WTC11 (cell line): Measurements from ENCODE around the gene ZDHHC8. TPM values are rescaled to one million over a fixed set of nuclear protein-coding genes. Genes with fewer than 3 reads are reported as not detected.
A peak's percentile ranks its signal among the peaks of the same experiment; 100 is the strongest.

ENCODE experiments used
- ATAC-seq: fragments of 200-7000 bp; cut with Tn5 transposase; 2 replicates; pipeline ENCODE4 v1.10.0; 2021; ENCODE audit warnings: mild to moderate bottlenecking, moderate library complexity
- CTCF ChIA-PET: fragments of 300-600 bp; sonication (Branson Sonifier 250); formaldehyde crosslinking; loops from one replicate; lab custom pipeline; 2021; ENCODE audit warnings: antibody characterized with exemption; lab: Charles Lee
- POLR2A ChIA-PET: fragments of 350-600 bp; sonication (Branson Sonifier 250); formaldehyde crosslinking; loops from one replicate; lab custom pipeline; 2021; ENCODE audit warnings: antibody characterized with exemption; lab: Charles Lee
- DNase-seq: peaks from one replicate; pipeline ENCODE4 v3.0.0; 2021; ENCODE audit warnings: low spot score
- H3K27ac Mint-ChIP-seq: 2 replicates; pipeline ENCODE4 v1.8.0; 2021; ENCODE audit warnings: mixed read lengths
- H3K27me3 Mint-ChIP-seq: 2 replicates; pipeline ENCODE4 v1.8.0; 2021; ENCODE audit warnings: low read depth, mild to moderate bottlenecking, moderate library complexity, mixed read lengths
- H3K36me3 Mint-ChIP-seq: 2 replicates; pipeline ENCODE4 v1.8.0; 2021; ENCODE audit warnings: mixed read lengths
- H3K4me1 Mint-ChIP-seq: 2 replicates; pipeline ENCODE4 v1.8.0; 2022; ENCODE audit warnings: mixed read lengths
- H3K4me3 Mint-ChIP-seq: 2 replicates; pipeline ENCODE4 v1.8.0; 2021; ENCODE audit warnings: mild to moderate bottlenecking, moderate library complexity, mixed read lengths
- H3K9me3 Mint-ChIP-seq: 2 replicates; pipeline ENCODE4 v1.8.0; 2021; ENCODE audit warnings: mixed read lengths
- ATF1 ChIP-seq: sonication (generic); formaldehyde crosslinking; IDR thresholded peaks from 2 replicates; pipeline ENCODE4 v1.8.1; 2023; ENCODE audit warnings: mild to moderate bottlenecking, moderate library complexity, missing genetic modification reagents
- CREB1 ChIP-seq: sonication (generic); formaldehyde crosslinking; IDR thresholded peaks from 2 replicates; pipeline ENCODE4 v1.8.0; 2023; ENCODE audit warnings: mild to moderate bottlenecking, missing genetic modification reagents
- FOXK1 ChIP-seq: sonication (generic); formaldehyde crosslinking; IDR thresholded peaks from 2 replicates; pipeline ENCODE4 v1.8.0; 2022; ENCODE audit warnings: mild to moderate bottlenecking, moderate library complexity, missing genetic modification reagents
- JUN ChIP-seq: sonication (generic); formaldehyde crosslinking; IDR thresholded peaks from 2 replicates; pipeline ENCODE4 v1.8.0; 2023; ENCODE audit warnings: mild to moderate bottlenecking, missing genetic modification reagents
- MXD4 ChIP-seq: fragments of 250-450 bp; sonication (Bioruptor Pico); IDR thresholded peaks from 2 replicates; pipeline ENCODE4 v1.8.0; 2021; ENCODE audit warnings: mild to moderate bottlenecking, moderate library complexity, borderline replicate concordance
- NFATC4 ChIP-seq: fragments of 250-450 bp; sonication (Bioruptor Pico); IDR thresholded peaks from 2 replicates; pipeline ENCODE4 v1.9.0; 2021; ENCODE audit warnings: mild to moderate bottlenecking
- ZNF121 ChIP-seq: sonication (generic); formaldehyde crosslinking; IDR thresholded peaks from 2 replicates; pipeline ENCODE4 v1.8.0; 2023; ENCODE audit warnings: missing genetic modification reagents
- ZNF138 ChIP-seq: sonication (generic); formaldehyde crosslinking; conservative IDR thresholded peaks from 2 replicates; pipeline ENCODE4 v1.8.1; 2022; ENCODE audit warnings: mild to moderate bottlenecking, moderate library complexity, missing genetic modification reagents
- total RNA-seq: library from RNA; stranded (reverse); gene quantifications from 3 replicates; pipeline ENCODE4 v1.2.3, GENCODE V29; 2021
- TF ChIP-seq, protein P1 (sequence below): sonication (generic); formaldehyde crosslinking; IDR thresholded peaks from 2 replicates; pipeline ENCODE4 v1.8.0; 2022; ENCODE audit warnings: mild to moderate bottlenecking, missing genetic modification reagents
- TF ChIP-seq, protein P2 (sequence below): fragments of 200-600 bp; IDR thresholded peaks from 2 replicates; pipeline ENCODE4 v1.8.0; 2022; ENCODE audit warnings: antibody characterized with exemption
- TF ChIP-seq, protein P3 (sequence below): fragments of 250-450 bp; sonication (Bioruptor Pico); IDR thresholded peaks from 2 replicates; pipeline ENCODE4 v1.9.0; 2021; ENCODE audit warnings: mild to moderate bottlenecking, borderline replicate concordance
- TF ChIP-seq, protein P4 (sequence below): fragments of 250-450 bp; sonication (Bioruptor Pico); IDR thresholded peaks from 2 replicates; pipeline ENCODE4 v1.9.0; 2021; ENCODE audit warnings: moderate library complexity, mild to moderate bottlenecking, inconsistent platforms, borderline replicate concordance

Gene ZDHHC8
- total RNA-seq, 1 experiment from 2014 or later: 79.7 TPM

DNA sequence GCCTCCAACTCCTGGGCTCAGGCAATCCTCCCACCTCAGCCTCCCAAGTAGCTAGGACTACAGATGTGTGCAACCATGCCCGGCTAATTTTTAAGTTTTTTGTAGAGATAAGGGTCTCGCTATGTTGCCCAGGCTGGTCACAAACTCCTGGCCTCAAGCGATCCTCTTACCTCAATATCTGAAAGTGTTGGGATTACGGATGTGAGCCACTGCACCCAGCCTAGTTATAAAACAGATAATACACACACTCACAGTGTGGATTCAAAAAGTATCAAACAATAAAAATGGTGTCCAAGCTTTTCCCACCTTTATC lies 19.6 kb downstream of the ZDHHC8 start:
- H3K27ac Mint-ChIP-seq: no peak overlapping the region
- CTCF ChIA-PET: interaction anchor here (0.6 to 1.0 kb wide), 3 partner anchors 35 to 381 kb away, joined by 3 to 4 read pairs (median 3); no protein-coding TSS in a partner anchor
- no peak for TF ChIP-seq ZNF138
- H3K27me3 Mint-ChIP-seq: no peaks in the 10 kb centered on the region
- no peak for ATAC-seq
- H3K4me3 Mint-ChIP-seq: no peak overlapping the region
- H3K36me3 Mint-ChIP-seq: no peaks in the 10 kb centered on the region
- no peak for DNase-seq
- H3K9me3 Mint-ChIP-seq: no peaks in the 10 kb centered on the region
- POLR2A ChIA-PET: interaction anchor here (0.7 kb wide), 1 partner anchor 243 kb away, joined by 4 read pairs; the partner anchor contains the start of gene ZNF74
- peaks cover 3% of the 10 kb centered on the region; the same call in 1 of the 2 replicates for H3K4me1 Mint-ChIP-seq

DNA sequence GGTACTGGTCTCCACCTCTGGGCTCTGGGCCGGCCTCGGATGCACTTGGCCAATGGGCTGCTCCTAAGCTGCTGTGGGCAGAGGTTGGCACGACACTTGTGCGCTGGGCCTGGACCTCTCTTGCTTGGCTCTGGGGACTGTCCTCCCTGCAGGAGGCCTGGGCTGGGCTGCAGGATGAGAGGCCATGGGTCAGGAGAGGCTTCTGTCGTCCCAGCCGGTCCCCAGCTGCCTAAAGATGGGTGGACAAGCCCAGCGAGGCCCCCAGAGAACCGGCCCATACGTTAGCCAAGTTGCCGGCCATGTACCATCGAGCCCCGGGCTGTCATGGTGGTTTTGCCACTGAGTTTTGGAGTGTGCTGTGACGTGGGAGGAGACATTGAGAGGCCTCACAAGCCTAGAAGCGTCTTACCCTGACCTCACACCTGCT lies 20.9 kb downstream of the ZDHHC8 start:
- Mint-ChIP-seq H3K36me3 (no peaks in the 10 kb centered on the region), H3K4me3 (no peak overlapping the region), H3K4me1 (peaks cover 3% of the 10 kb centered on the region; the same call in 1 of the 2 replicates), H3K27me3 (no peaks in the 10 kb centered on the region), H3K9me3 (no peaks in the 10 kb centered on the region), H3K27ac (no peak overlapping the region)
- no peak for ATAC-seq
- ChIA-PET CTCF (interaction anchor here (2.7 to 2.9 kb wide), 2 partner anchors 34 to 87 kb away, joined by 20 to 30 read pairs; no protein-coding TSS in a partner anchor), POLR2A (no interaction called here)
- no peak for DNase-seq
- TF ChIP-seq, protein P1, sequence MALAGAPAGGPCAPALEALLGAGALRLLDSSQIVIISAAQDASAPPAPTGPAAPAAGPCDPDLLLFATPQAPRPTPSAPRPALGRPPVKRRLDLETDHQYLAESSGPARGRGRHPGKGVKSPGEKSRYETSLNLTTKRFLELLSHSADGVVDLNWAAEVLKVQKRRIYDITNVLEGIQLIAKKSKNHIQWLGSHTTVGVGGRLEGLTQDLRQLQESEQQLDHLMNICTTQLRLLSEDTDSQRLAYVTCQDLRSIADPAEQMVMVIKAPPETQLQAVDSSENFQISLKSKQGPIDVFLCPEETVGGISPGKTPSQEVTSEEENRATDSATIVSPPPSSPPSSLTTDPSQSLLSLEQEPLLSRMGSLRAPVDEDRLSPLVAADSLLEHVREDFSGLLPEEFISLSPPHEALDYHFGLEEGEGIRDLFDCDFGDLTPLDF (CRISPR knock-in tag): no peak
- no peak for TF ChIP-seq CREB1 (CRISPR knock-in tag)
- TF ChIP-seq FOXK1 (CRISPR knock-in tag): no peak

DNA sequence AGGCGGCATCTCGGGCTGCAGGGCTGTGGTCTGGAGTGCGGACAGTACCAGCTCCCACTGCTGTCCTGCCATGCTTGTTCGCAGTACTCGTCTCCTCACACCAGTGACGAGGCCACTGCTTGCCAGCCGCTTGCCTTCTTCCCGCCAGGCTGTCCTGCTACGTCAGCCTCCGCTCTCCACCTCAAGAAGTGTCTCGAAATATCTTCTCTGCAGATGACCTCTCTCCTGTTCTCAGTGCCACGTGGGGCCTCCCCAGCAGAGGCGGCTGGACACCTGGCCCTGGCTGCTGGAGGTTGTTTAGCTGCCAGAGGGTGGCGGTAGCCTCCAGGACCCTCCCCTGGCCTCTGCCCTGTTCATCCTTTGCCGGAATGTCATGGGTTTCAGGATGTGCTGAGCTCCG lies 22.3 kb downstream of the ZDHHC8 start:
- Mint-ChIP-seq H3K4me3 (no peak overlapping the region), H3K36me3 (no peaks in the 10 kb centered on the region), H3K27ac (peak overlapping the region; percentile 73; the same call in 1 of the 2 replicates), H3K9me3 (no peaks in the 10 kb centered on the region), H3K4me1 (peaks cover 6% of the 10 kb centered on the region), H3K27me3 (no peaks in the 10 kb centered on the region)
- CTCF ChIA-PET: interaction anchor here (0.6 to 2.9 kb wide), 20 partner anchors 9 to 264 kb away, joined by 3 to 30 read pairs (median 5); partner anchors contain the start of genes DGCR6L and ZDHHC8
- TF ChIP-seq, protein P2, sequence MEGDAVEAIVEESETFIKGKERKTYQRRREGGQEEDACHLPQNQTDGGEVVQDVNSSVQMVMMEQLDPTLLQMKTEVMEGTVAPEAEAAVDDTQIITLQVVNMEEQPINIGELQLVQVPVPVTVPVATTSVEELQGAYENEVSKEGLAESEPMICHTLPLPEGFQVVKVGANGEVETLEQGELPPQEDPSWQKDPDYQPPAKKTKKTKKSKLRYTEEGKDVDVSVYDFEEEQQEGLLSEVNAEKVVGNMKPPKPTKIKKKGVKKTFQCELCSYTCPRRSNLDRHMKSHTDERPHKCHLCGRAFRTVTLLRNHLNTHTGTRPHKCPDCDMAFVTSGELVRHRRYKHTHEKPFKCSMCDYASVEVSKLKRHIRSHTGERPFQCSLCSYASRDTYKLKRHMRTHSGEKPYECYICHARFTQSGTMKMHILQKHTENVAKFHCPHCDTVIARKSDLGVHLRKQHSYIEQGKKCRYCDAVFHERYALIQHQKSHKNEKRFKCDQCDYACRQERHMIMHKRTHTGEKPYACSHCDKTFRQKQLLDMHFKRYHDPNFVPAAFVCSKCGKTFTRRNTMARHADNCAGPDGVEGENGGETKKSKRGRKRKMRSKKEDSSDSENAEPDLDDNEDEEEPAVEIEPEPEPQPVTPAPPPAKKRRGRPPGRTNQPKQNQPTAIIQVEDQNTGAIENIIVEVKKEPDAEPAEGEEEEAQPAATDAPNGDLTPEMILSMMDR: no peak
- TF ChIP-seq, protein P3, sequence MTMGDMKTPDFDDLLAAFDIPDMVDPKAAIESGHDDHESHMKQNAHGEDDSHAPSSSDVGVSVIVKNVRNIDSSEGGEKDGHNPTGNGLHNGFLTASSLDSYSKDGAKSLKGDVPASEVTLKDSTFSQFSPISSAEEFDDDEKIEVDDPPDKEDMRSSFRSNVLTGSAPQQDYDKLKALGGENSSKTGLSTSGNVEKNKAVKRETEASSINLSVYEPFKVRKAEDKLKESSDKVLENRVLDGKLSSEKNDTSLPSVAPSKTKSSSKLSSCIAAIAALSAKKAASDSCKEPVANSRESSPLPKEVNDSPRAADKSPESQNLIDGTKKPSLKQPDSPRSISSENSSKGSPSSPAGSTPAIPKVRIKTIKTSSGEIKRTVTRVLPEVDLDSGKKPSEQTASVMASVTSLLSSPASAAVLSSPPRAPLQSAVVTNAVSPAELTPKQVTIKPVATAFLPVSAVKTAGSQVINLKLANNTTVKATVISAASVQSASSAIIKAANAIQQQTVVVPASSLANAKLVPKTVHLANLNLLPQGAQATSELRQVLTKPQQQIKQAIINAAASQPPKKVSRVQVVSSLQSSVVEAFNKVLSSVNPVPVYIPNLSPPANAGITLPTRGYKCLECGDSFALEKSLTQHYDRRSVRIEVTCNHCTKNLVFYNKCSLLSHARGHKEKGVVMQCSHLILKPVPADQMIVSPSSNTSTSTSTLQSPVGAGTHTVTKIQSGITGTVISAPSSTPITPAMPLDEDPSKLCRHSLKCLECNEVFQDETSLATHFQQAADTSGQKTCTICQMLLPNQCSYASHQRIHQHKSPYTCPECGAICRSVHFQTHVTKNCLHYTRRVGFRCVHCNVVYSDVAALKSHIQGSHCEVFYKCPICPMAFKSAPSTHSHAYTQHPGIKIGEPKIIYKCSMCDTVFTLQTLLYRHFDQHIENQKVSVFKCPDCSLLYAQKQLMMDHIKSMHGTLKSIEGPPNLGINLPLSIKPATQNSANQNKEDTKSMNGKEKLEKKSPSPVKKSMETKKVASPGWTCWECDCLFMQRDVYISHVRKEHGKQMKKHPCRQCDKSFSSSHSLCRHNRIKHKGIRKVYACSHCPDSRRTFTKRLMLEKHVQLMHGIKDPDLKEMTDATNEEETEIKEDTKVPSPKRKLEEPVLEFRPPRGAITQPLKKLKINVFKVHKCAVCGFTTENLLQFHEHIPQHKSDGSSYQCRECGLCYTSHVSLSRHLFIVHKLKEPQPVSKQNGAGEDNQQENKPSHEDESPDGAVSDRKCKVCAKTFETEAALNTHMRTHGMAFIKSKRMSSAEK (CRISPR knock-in tag): no peak
- TF ChIP-seq NFATC4 (CRISPR knock-in tag): no peak
- TF ChIP-seq ZNF121: no peak
- TF ChIP-seq, protein P4, sequence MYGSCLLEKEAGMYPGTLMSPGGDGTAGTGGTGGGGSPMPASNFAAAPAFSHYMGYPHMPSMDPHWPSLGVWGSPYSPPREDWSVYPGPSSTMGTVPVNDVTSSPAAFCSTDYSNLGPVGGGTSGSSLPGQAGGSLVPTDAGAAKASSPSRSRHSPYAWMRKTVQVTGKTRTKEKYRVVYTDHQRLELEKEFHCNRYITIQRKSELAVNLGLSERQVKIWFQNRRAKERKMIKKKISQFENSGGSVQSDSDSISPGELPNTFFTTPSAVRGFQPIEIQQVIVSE: no peak
- TF ChIP-seq CREB1 (CRISPR knock-in tag): no peak
- TF ChIP-seq JUN: no peak
- no peak for TF ChIP-seq ATF1 (CRISPR knock-in tag)
- no peak for TF ChIP-seq MXD4 (CRISPR knock-in tag)
- peak; percentile 42 for DNase-seq
- peak; percentile 9; the same call in 1 of the 2 replicates for ATAC-seq
- POLR2A ChIA-PET: no interaction called here
